Lower leg skin (tissue), 3 donors: ENCODE results near the gene ACVR1.

Experiments
- CTCF ChIP-seq, 3 donors: fragments of 450-650 bp; IDR thresholded peaks; one replicate each; pipeline ENCODE4 v1.5.1; 2016; ENCODE audit warnings: antibody characterized with exemption in 3 of 3, mild to moderate bottlenecking in 3 of 3, moderate library complexity in 2 of 3
- POLR2A ChIP-seq, 2 donors: fragments of 450-650 bp; IDR thresholded peaks; one replicate each; pipeline ENCODE4 v1.6.1; 2016 to 2017; ENCODE audit warnings: antibody characterized with exemption in 2 of 2, mild to moderate bottlenecking in 1 of 2, moderate library complexity in 1 of 2

- TF ChIP-seq POLR2A (IDR thresholded peaks at IDR 0.05) (no peak), CTCF (IDR thresholded peaks at IDR 0.05) (no peak)
Observed at GRCh38 chr2:157891643-157892041, 15.5 kb upstream of the ACVR1 start.
